ENCODE measurements around the gene SPIB.

The SPIB gene

DNA sequence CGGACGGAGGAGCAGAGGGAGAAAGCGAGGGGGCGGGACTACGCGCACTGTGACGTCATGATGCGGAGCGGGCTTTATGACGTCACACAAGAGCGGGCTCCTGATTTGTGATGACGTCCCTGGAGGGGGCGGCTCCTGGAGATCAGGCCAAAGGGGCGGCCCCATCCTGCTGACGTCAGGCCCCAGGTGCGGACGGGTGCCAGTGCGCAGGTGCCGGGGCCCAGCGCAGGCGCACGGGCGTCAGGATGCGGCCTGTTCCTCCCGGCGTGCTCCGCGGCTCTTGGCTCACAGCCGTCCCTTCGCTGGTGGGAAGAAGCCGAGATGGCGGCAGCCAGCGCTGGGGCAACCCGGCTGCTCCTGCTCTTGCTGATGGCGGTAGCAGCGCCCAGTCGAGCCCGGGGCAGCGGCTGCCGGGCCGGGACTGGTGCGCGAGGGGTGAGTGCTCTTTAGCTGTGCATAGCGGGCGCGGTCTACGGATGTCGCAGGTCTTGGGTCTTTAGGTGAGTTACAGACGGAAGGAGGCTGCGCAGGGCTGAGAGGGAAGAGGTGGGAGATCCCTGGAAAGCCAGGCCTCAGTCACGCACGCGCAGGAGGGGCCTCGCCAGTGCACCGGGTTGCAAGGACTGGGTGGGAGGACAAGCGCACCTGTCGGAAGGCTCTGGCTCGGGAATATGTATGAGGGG is 57.6 kb downstream of the SPIB start, which contains the start of the genes EMC10 and GARIN5A:
Gene EMC10 (plus strand): TSS at position 284 of the 683 bp plus-strand sequence. CDS start 38 bp downstream, at position 322.
Gene GARIN5A (minus strand): TSS at position 625 of the 683 bp plus-strand sequence. CDS start 460 bp downstream, at position 165.
- peaks cover 14% of the 10 kb centered on the region for H3K4me1 Mint-ChIP-seq
- peak within 1 kb of the TSS; percentile 89 to 99 (median 98) for H3K27ac Mint-ChIP-seq
- H3K27me3 Mint-ChIP-seq (ENCODE audit: low read depth) = no peaks in the 10 kb centered on the region
- TF ChIP-seq, protein P1, sequence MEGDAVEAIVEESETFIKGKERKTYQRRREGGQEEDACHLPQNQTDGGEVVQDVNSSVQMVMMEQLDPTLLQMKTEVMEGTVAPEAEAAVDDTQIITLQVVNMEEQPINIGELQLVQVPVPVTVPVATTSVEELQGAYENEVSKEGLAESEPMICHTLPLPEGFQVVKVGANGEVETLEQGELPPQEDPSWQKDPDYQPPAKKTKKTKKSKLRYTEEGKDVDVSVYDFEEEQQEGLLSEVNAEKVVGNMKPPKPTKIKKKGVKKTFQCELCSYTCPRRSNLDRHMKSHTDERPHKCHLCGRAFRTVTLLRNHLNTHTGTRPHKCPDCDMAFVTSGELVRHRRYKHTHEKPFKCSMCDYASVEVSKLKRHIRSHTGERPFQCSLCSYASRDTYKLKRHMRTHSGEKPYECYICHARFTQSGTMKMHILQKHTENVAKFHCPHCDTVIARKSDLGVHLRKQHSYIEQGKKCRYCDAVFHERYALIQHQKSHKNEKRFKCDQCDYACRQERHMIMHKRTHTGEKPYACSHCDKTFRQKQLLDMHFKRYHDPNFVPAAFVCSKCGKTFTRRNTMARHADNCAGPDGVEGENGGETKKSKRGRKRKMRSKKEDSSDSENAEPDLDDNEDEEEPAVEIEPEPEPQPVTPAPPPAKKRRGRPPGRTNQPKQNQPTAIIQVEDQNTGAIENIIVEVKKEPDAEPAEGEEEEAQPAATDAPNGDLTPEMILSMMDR (IDR thresholded peaks at IDR 0.05; ENCODE audit: unreplicated experiment in 3 of 3) = no peak
- H3K9me3 Mint-ChIP-seq = peaks cover 3% of the 10 kb centered on the region
- peak within 1 kb of the TSS; percentile 97 to 98 (median 98) for H3K4me3 Mint-ChIP-seq
- H3K36me3 Mint-ChIP-seq (ENCODE audit: low read depth) = peaks cover 36% of the 10 kb centered on the region

DNA sequence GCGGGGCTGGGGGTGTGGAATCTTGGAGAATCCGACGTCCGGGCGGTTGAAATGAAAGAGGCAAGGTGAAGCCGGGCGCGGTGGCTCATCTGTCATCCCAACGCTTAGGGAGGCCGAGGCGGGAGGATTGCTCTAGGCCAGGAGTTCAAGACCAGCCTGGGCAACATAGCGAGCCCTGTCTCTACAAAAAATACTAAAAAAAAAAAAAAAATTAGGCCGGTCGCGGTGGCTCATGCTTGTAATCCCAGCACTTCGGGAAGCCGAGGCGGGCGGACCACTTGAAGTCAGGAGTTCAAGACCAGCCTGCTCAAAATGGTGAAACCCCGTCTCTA is 58.1 kb downstream of the SPIB start:
- TF ChIP-seq, protein P1 (IDR thresholded peaks at IDR 0.05; ENCODE audit: unreplicated experiment in 3 of 3) = no peak
- peaks cover 14% of the 10 kb centered on the region for H3K4me1 Mint-ChIP-seq
- peaks cover 3% of the 10 kb centered on the region for H3K9me3 Mint-ChIP-seq
- H3K27ac Mint-ChIP-seq = peak overlapping the region; percentile 89 to 99 (median 98)
- H3K27me3 Mint-ChIP-seq (ENCODE audit: low read depth) = no peaks in the 10 kb centered on the region
- peaks cover 36% of the 10 kb centered on the region for H3K36me3 Mint-ChIP-seq (ENCODE audit: low read depth)
- peak overlapping the region; percentile 97 to 98 (median 98) for H3K4me3 Mint-ChIP-seq

DNA sequence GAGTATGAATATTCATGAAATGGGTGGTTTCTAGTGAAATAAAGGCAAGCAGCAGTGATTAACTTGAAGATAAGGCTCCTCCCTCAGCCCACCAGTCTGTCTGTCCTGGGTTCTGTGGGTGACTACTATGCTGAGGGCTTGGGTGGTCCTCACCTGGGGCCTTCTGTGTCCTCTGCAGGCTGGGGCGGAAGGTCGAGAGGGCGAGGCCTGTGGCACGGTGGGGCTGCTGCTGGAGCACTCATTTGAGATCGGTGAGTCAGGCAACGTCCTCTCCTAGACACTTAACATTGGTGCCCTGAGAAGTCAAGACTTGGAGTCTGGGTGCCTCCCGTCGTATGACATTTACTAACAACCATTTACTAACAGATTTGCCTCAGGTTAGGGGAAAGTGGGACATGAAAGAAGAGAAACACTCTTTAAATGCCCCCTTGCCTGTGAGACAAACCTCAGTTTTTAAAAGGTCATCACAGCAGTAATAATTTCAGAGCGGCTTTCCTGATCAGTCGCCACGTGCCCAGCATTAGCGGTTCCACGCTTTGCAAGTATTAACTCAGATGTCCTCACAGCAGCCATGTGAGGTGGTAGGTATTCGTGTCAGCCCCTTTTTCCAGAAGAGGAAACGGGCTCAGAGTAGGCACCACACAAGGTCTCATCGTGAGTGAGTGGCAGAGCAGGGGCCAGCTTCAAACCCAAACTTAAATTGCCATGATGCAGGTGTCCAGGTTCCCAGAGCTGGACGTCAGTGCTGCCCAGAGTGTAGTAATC is 59.2 kb downstream of the SPIB start:
- TF ChIP-seq, protein P1 (IDR thresholded peaks at IDR 0.05; ENCODE audit: unreplicated experiment in 3 of 3) = no peak
- H3K4me3 Mint-ChIP-seq = peak overlapping the region; percentile 97 to 98 (median 98)
- H3K27me3 Mint-ChIP-seq (ENCODE audit: low read depth) = no peaks in the 10 kb centered on the region
- peaks cover 3% of the 10 kb centered on the region for H3K9me3 Mint-ChIP-seq
- H3K4me1 Mint-ChIP-seq = peaks cover 14% of the 10 kb centered on the region
- H3K27ac Mint-ChIP-seq = peak overlapping the region in 2 of 3 experiments; percentile 0 to 61
- H3K36me3 Mint-ChIP-seq (ENCODE audit: low read depth) = peaks cover 41% of the 10 kb centered on the region

DNA sequence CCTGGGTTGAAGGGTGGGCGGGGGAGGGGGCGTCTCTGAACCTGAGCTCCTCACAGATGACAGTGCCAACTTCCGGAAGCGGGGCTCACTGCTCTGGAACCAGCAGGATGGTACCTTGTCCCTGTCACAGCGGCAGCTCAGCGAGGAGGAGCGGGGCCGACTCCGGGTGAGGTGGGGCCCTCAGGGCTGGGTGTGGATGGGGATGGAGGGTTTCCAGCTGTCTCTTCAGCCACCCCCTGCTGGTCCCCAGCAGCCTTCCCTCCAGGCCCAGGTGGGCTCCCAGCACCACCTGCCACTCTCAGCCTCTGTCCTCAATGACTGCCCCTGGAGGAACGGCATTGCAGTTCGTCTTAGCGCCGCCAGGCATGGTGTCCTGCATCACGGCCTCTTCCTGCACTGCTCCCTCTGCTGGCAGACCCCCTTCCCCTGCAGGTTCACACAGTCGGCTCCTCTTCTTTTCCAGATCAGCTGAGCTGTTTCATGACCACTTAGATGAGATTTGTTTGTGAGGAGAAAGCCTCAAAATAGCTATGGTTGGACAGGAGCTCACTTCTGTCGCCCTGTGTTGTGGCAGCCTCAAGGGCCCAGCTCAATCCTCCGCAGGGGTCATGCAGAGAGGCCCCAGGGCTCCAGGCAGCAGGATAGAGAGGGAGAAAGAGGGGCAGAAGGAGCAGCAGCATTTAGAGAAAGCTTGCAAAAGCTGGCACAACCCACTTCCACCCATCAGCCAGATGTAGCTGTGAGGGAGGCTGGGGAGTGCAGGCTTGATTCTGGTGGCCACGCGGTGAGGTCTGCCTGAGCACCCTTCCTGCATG is 60.4 kb downstream of the SPIB start:
- TF ChIP-seq, protein P1 (IDR thresholded peaks at IDR 0.05; ENCODE audit: unreplicated experiment in 3 of 3) = peak in 2 of 3 experiments; percentile 27
- H3K27ac Mint-ChIP-seq = no peak overlapping the region

DNA sequence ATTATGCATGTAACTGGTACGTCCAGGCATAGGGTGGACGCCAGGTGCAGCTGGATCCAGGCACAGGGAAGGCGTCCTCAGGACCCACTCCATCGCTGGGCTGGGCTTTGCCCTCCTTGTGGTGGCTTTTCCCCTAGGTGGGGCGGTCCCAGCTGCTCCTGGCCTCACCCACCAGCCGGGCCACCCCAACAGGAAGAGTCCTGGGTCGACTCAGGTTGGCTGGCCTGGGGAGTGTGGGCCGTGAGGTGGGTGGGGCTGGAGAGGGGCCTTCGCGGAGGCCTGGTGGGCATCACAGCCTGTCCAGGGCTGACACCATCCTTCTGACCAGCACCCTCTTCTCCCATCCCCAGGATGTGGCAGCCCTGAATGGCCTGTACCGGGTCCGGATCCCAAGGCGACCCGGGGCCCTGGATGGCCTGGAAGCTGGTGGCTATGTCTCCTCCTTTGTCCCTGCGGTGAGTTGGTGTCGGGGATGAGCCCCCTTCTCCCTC is 61.1 kb downstream of the SPIB start:
- peaks cover 14% of the 10 kb centered on the region for H3K4me1 Mint-ChIP-seq
- peaks cover 50% of the 10 kb centered on the region for H3K36me3 Mint-ChIP-seq (ENCODE audit: low read depth)
- peaks cover 3% of the 10 kb centered on the region for H3K9me3 Mint-ChIP-seq
- TF ChIP-seq, protein P1 (IDR thresholded peaks at IDR 0.05; ENCODE audit: unreplicated experiment in 3 of 3) = no peak
- no peak overlapping the region for H3K27ac Mint-ChIP-seq
- H3K4me3 Mint-ChIP-seq = no peak overlapping the region
- H3K27me3 Mint-ChIP-seq (ENCODE audit: low read depth) = no peaks in the 10 kb centered on the region

More for the DNA sequence above, 60.4 kb downstream of the SPIB start:
- Mint-ChIP-seq H3K36me3 (ENCODE audit: low read depth) (peaks cover 47% of the 10 kb centered on the region), H3K27me3 (ENCODE audit: low read depth) (no peaks in the 10 kb centered on the region), H3K4me1 (peaks cover 14% of the 10 kb centered on the region), H3K9me3 (peaks cover 3% of the 10 kb centered on the region), H3K4me3 (peak overlapping the region; percentile 65 to 78 (median 65))
